ENCODE data around the gene DENND1B. TPM values are rescaled to one million over a fixed set of nuclear protein-coding genes. Genes with fewer than 3 reads are reported as not detected.

Gene DENND1B
- total and polyA plus RNA-seq, 9 of the 15 experiments (the other 6 are each of a cell fraction or from before 2014, with no cell fraction given) = 2.1 to 12.1 (median 7.5) TPM

DNA sequence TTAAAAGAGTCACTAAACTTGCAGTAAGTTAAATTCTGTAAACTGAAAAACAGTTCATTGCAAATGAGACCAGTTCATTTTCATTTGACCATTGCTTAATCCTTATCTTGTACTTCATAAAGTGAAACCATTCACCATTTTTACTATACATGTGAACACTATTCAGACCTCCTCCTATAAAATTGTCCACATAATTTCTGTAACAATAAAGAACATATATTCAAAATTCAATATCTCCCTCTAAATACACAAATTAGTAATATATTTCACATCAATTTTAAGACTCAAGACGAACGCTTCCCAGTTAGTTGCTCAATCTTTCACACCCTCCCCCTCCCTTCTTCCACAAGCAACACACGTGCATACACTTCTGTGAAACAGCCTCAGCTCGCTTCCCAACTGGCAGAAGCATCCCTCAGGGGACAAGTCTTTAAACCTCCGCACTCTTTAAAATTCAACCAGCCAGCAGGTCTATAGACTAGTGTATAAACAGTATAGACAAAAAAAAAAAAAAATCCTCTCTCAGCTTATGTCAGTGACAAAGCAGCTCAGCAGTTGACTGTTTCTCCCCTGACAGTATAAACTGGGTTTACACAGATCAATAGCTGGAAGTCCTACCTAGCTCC, 99.6 kb downstream of the DENND1B start (continued):
- TF ChIP-seq MYC (IDR thresholded peaks at IDR 0.05; ENCODE audit: low read depth, low read length) (peak; percentile 65), MYC (CRISPR knock-in tag; IDR thresholded peaks at IDR 0.05; ENCODE audit: borderline replicate concordance, low read depth) (no peak), BHLHE40 (IDR thresholded peaks at IDR 0.05; ENCODE audit: low read length) (peak; percentile 85), MNT (conservative IDR thresholded peaks at IDR 0.05) (peak; percentile 70 to 80), ATF1 (CRISPR knock-in tag; IDR thresholded peaks at IDR 0.05) (no peak), ATF1 (tag; IDR thresholded peaks at IDR 0.05) (0 out of 2 replicates have a peak, but pooled peaks have one; percentile 20), ILF3 (IDR thresholded peaks at IDR 0.05; ENCODE audit: borderline replicate concordance) (0 out of 2 replicates have a peak, but pooled peaks have one; percentile 16), CXXC5 (CRISPR knock-in tag; IDR thresholded peaks at IDR 0.05) (peak; percentile 54), FOXK2 (conservative IDR thresholded peaks at IDR 0.05 in 1 of 2, IDR thresholded peaks at IDR 0.05 in 1 of 2; ENCODE audit: low read depth in 2 of 2) (0 out of 4 replicates have a peak, but pooled peaks of 1 of the 2 experiments have one; percentile 22), ZNF717 (CRISPR knock-in tag; IDR thresholded peaks at IDR 0.05) (no peak), CBX2 (IDR thresholded peaks at IDR 0.05; ENCODE audit: insufficient read depth, low read length, poor library complexity, severe bottlenecking) (no peak), CHD2 (IDR thresholded peaks at IDR 0.05; ENCODE audit: low read depth, low read length) (no peak), U2AF2 (optimal IDR thresholded peaks at IDR 0.05; ENCODE audit: low read depth, low read length) (no peak), ZNF57 (CRISPR knock-in tag; IDR thresholded peaks at IDR 0.05) (no peak), NR3C1 (CRISPR knock-in tag; IDR thresholded peaks at IDR 0.05) (no peak), PHB2 (IDR thresholded peaks at IDR 0.05; ENCODE audit: low read depth) (no peak), DMBX1 (CRISPR knock-in tag; IDR thresholded peaks at IDR 0.05; ENCODE audit: borderline replicate concordance) (0 out of 2 replicates have a peak, but pooled peaks have one; percentile 31), VEZF1 (CRISPR knock-in tag; IDR thresholded peaks at IDR 0.05) (peak; percentile 69; the same call in 1 of the 2 replicates), JUNB (CRISPR knock-in tag; conservative IDR thresholded peaks at IDR 0.05) (no peak), ZNF507 (tag; conservative IDR thresholded peaks at IDR 0.05) (no peak)
- TF ChIP-seq, protein P1, sequence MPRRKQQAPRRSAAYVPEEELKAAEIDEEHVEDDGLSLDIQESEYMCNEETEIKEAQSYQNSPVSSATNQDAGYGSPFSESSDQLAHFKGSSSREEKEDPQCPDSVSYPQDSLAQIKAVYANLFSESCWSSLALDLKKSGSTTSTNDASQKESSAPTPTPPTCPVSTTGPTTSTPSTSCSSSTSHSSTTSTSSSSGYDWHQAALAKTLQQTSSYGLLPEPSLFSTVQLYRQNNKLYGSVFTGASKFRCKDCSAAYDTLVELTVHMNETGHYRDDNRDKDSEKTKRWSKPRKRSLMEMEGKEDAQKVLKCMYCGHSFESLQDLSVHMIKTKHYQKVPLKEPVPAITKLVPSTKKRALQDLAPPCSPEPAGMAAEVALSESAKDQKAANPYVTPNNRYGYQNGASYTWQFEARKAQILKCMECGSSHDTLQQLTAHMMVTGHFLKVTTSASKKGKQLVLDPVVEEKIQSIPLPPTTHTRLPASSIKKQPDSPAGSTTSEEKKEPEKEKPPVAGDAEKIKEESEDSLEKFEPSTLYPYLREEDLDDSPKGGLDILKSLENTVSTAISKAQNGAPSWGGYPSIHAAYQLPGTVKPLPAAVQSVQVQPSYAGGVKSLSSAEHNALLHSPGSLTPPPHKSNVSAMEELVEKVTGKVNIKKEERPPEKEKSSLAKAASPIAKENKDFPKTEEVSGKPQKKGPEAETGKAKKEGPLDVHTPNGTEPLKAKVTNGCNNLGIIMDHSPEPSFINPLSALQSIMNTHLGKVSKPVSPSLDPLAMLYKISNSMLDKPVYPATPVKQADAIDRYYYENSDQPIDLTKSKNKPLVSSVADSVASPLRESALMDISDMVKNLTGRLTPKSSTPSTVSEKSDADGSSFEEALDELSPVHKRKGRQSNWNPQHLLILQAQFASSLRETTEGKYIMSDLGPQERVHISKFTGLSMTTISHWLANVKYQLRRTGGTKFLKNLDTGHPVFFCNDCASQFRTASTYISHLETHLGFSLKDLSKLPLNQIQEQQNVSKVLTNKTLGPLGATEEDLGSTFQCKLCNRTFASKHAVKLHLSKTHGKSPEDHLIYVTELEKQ (CRISPR knock-in tag; IDR thresholded peaks at IDR 0.05) = no peak
- TF ChIP-seq, protein P2, sequence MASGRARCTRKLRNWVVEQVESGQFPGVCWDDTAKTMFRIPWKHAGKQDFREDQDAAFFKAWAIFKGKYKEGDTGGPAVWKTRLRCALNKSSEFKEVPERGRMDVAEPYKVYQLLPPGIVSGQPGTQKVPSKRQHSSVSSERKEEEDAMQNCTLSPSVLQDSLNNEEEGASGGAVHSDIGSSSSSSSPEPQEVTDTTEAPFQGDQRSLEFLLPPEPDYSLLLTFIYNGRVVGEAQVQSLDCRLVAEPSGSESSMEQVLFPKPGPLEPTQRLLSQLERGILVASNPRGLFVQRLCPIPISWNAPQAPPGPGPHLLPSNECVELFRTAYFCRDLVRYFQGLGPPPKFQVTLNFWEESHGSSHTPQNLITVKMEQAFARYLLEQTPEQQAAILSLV (tag; IDR thresholded peaks at IDR 0.05) = 0 out of 2 replicates have a peak, but pooled peaks have one; percentile 43
